Colonic mucosa (tissue), 4 donors: ENCODE measurements around the gene BMP2K. TPM values are rescaled to one million over a fixed set of nuclear protein-coding genes. Genes with fewer than 3 reads are reported as not detected.

Experiments
- DNase-seq: peaks from one replicate; pipeline ENCODE4 v3.0.0-alpha.2; 2020
- H3K27ac ChIP-seq: fragments of 200-600 bp; one replicate; pipeline ENCODE4 v1.8.0; 2021
- H3K27me3 ChIP-seq: fragments of 200-600 bp; one replicate; pipeline ENCODE4 v1.8.0; 2021
- H3K36me3 ChIP-seq: fragments of 200-600 bp; one replicate; pipeline ENCODE4 v1.8.0; 2021
- H3K4me1 ChIP-seq: fragments of 200-600 bp; one replicate; pipeline ENCODE4 v1.8.0; 2021; ENCODE audit warnings: mild to moderate bottlenecking
- H3K4me3 ChIP-seq: fragments of 200-600 bp; one replicate; pipeline ENCODE4 v1.8.0; 2021
- H3K9ac ChIP-seq, 2 donors: one replicate each; pipeline ENCODE4 v1.7.0; 2013; ENCODE audit warnings: control low read depth in 2 of 2, low read depth in 2 of 2, low read length in 2 of 2
- H3K9me3 ChIP-seq: fragments of 200-600 bp; one replicate; pipeline ENCODE4 v1.8.0; 2021
- intact Hi-C: fragments of 100-400 bp; cut with DNase I; formaldehyde crosslinking; loops from one replicate; pipeline ENCODE4 v1.14.1; 2022
- total RNA-seq, 2 donors: library from RNA; stranded (reverse); fragmentation: NEBNext Ultra II Directional in 1 of 2; extraction: Animal tissue kit (Norgen Biotek cat#: 25700) in 1 of 2; gene quantifications; one replicate each; pipeline ENCODE4 v1.2.1, GENCODE V29; 2021
- TF ChIP-seq, protein P1 (sequence below): fragments of 200-600 bp; IDR thresholded peaks from one replicate; pipeline ENCODE4 v1.8.0; 2022; ENCODE audit warnings: antibody characterized with exemption, mild to moderate bottlenecking
- donor health status: healthy.
- donor health status: DM: no; HTN: no; CAD: no.
- donor health status: DM: no; HTN: no; CAD: no.

The BMP2K gene
- total RNA-seq, 2 donors from 2014 or later, result 52.4 to 55.7 TPM

DNA sequence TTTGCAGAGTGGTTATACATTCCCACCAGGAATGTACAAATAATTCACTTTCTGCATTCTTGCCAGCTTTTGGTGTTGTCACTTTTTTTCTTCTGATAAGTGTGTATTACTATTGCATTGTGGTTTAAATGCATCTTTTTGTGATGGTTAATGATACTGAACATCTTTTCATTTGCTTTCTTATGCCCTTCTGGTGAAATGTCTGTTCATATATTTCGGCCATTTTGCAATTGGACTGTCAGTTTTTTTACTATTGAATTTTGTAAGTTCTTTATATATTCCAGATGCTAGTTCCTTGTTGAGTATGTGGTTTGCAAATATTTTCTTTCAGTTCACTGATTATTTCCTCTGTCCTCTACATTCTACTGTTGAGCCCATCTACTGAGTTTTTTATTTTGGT is 19.4 kb upstream of the BMP2K start:
- no peaks in the 10 kb centered on the region for H3K4me1 ChIP-seq
- H3K9ac ChIP-seq, result no peak overlapping the region
- H3K4me3 ChIP-seq, result no peak overlapping the region
- no peaks in the 10 kb centered on the region for H3K36me3 ChIP-seq
- H3K9me3 ChIP-seq, result no peaks in the 10 kb centered on the region
- intact Hi-C loops, result no loop called here
- H3K27ac ChIP-seq, result no peak overlapping the region
- DNase-seq, result no peak
- H3K27me3 ChIP-seq, result no peaks in the 10 kb centered on the region
- TF ChIP-seq, protein P1, sequence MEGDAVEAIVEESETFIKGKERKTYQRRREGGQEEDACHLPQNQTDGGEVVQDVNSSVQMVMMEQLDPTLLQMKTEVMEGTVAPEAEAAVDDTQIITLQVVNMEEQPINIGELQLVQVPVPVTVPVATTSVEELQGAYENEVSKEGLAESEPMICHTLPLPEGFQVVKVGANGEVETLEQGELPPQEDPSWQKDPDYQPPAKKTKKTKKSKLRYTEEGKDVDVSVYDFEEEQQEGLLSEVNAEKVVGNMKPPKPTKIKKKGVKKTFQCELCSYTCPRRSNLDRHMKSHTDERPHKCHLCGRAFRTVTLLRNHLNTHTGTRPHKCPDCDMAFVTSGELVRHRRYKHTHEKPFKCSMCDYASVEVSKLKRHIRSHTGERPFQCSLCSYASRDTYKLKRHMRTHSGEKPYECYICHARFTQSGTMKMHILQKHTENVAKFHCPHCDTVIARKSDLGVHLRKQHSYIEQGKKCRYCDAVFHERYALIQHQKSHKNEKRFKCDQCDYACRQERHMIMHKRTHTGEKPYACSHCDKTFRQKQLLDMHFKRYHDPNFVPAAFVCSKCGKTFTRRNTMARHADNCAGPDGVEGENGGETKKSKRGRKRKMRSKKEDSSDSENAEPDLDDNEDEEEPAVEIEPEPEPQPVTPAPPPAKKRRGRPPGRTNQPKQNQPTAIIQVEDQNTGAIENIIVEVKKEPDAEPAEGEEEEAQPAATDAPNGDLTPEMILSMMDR, result no peak

DNA sequence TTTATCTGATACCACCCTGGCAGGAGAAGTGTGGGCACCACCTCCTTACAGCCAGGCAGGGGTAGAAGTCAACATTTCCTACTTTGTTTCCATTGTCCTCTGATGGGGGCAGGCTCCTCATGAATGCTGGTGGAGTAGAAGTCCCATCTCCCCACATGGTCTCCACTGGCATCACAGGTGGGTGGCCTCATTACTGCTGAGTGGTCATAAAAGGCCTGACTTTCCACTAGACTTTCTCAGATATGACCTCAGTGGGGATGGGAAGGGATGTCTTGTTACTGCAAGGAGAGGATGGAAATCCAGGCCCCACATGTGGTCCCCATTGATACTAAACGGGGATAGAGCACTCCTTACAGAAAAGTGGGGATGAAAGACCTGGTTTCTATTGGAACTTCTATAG is 18.6 kb upstream of the BMP2K start:
- Histone ChIP-seq H3K9me3 (no peaks in the 10 kb centered on the region), H3K36me3 (no peaks in the 10 kb centered on the region), H3K4me1 (no peaks in the 10 kb centered on the region), H3K4me3 (no peak overlapping the region), H3K27me3 (no peaks in the 10 kb centered on the region), H3K9ac (no peak overlapping the region), H3K27ac (no peak overlapping the region)
- intact Hi-C loops, result no loop called here
- TF ChIP-seq, protein P1, result no peak
- no peak for DNase-seq

DNA sequence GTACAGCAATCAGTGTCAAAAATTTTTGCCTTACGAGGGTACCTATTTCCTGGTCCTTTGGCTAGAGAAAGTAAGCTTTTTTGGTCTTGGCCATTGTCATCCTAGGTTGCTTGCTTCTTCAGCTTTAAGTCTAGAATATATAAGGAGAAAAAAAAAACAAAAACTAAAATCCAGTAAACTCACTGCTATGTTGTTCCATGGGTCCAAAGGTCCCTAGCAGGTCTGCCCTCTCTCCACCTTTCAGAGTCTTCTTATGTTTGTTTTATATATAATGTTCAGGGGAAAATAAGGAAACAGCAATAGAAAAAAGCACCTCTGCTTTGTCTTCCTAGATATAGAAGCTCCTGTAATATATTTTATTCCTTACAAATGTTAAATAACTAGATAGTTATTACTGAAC is 18.1 kb upstream of the BMP2K start:
- no peaks in the 10 kb centered on the region for H3K27me3 ChIP-seq
- no peak overlapping the region for H3K4me3 ChIP-seq
- no peaks in the 10 kb centered on the region for H3K9me3 ChIP-seq
- no peaks in the 10 kb centered on the region for H3K36me3 ChIP-seq
- H3K9ac ChIP-seq, result no peak overlapping the region
- peak overlapping the region; percentile 29 for H3K27ac ChIP-seq
- peak; percentile 47 for DNase-seq
- H3K4me1 ChIP-seq, result no peaks in the 10 kb centered on the region
- intact Hi-C loops, result no loop called here
- TF ChIP-seq, protein P1, result no peak

DNA sequence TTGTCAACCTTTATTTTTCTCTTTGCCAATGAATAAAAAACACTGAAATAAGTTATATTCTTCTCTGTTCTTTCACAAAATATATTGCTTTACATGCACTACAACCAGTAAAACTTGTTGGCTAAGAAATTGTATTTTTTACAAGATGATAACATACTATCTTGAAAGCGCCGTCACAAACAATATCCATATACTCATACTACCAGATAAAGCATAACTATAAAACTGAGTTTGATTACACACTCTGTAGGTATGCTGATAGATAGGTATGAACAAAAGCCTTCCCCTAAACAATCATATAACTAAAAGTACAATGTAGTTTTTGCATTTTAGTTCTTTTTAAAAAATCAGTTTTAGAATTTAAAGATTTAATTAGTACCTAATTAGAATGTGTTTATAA is 13.6 kb upstream of the BMP2K start:
- intact Hi-C loops, result no loop called here
- no peaks in the 10 kb centered on the region for H3K4me1 ChIP-seq
- TF ChIP-seq, protein P1, result no peak
- no peak overlapping the region for H3K27ac ChIP-seq
- no peaks in the 10 kb centered on the region for H3K9me3 ChIP-seq
- H3K27me3 ChIP-seq, result no peaks in the 10 kb centered on the region
- H3K36me3 ChIP-seq, result no peaks in the 10 kb centered on the region
- no peak for DNase-seq
- H3K9ac ChIP-seq, result no peak overlapping the region
- no peak overlapping the region for H3K4me3 ChIP-seq

DNA sequence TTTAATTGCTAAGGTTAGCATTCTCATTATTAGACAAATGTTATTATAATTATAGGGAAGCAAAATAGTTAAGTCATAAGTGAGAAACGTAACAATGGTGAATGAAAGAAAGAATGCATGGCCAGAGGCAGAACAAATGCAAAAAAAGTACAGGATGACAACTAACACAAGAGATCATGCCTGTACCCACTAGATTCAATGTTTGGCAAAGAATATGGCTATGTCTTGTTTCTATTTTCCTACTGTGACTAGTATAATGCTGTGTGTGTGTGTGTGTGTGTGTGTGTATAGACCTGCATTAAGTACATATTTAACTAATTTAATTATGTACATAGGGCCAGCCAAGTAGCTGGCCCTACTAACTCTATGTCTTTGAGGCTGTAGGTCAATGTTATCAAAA is 12.9 kb upstream of the BMP2K start:
- no peak overlapping the region for H3K27ac ChIP-seq
- no peak overlapping the region for H3K9ac ChIP-seq
- intact Hi-C loops, result no loop called here
- no peaks in the 10 kb centered on the region for H3K27me3 ChIP-seq
- no peak for DNase-seq
- H3K4me1 ChIP-seq, result no peaks in the 10 kb centered on the region
- H3K9me3 ChIP-seq, result no peaks in the 10 kb centered on the region
- H3K36me3 ChIP-seq, result no peaks in the 10 kb centered on the region
- H3K4me3 ChIP-seq, result no peak overlapping the region
- TF ChIP-seq, protein P1, result no peak
